ENCODE data around the gene AGAP1. TPM values are rescaled to one million over a fixed set of nuclear protein-coding genes. Genes with fewer than 3 reads are reported as not detected.

AGAP1 gene
- total RNA-seq, 1 donor from 2014 or later: 21.1 TPM

- Histone ChIP-seq H3K27me3 (no peaks in the 10 kb centered on the region), H3K4me3 (no peak overlapping the region), H3K4me1 (peaks cover 11% of the 10 kb centered on the region), H3K36me3 (no peaks in the 10 kb centered on the region), H3K9me3 (no peaks in the 10 kb centered on the region), H3K27ac (no peak overlapping the region)
- DNase-seq (ENCODE audit: extremely low spot score in 2 of 2): no peak
- TF ChIP-seq CTCF (IDR thresholded peaks at IDR 0.05): no peak
- TF ChIP-seq POLR2A (IDR thresholded peaks at IDR 0.05): no peak
- no peak for TF ChIP-seq POLR2AphosphoS5 (IDR thresholded peaks at IDR 0.05; ENCODE audit: insufficient read depth in 1 of 2, low read depth in 1 of 2)
- intact Hi-C loops (cut with DNase I): no loop called here
These were observed 576.4 kb downstream of the AGAP1 start for GRCh38 chr2:236070236-236070635.

- DNase-seq (ENCODE audit: extremely low spot score in 2 of 2): no peak
- intact Hi-C loops (cut with DNase I): no loop called here
- Histone ChIP-seq H3K9me3 (no peaks in the 10 kb centered on the region), H3K36me3 (no peaks in the 10 kb centered on the region), H3K27ac (no peak overlapping the region), H3K27me3 (no peaks in the 10 kb centered on the region), H3K4me1 (peaks cover 12% of the 10 kb centered on the region), H3K4me3 (no peak overlapping the region)
- TF ChIP-seq POLR2A (IDR thresholded peaks at IDR 0.05) (no peak), POLR2AphosphoS5 (IDR thresholded peaks at IDR 0.05; ENCODE audit: insufficient read depth in 1 of 2, low read depth in 1 of 2) (no peak), CTCF (IDR thresholded peaks at IDR 0.05) (no peak)
These were observed 579.4 kb downstream of the AGAP1 start for GRCh38 chr2:236073246-236073645.

- Histone ChIP-seq H3K27ac (no peak overlapping the region), H3K4me1 (peaks cover 18% of the 10 kb centered on the region), H3K9me3 (no peaks in the 10 kb centered on the region), H3K36me3 (no peaks in the 10 kb centered on the region), H3K27me3 (no peaks in the 10 kb centered on the region), H3K4me3 (no peak overlapping the region)
- TF ChIP-seq CTCF (IDR thresholded peaks at IDR 0.05) (no peak), POLR2AphosphoS5 (IDR thresholded peaks at IDR 0.05; ENCODE audit: insufficient read depth in 1 of 2, low read depth in 1 of 2) (no peak), POLR2A (IDR thresholded peaks at IDR 0.05) (no peak)
- no peak for DNase-seq (ENCODE audit: extremely low spot score in 2 of 2)
- intact Hi-C loops (cut with DNase I): no loop called here
These were observed 580.2 kb downstream of the AGAP1 start for GRCh38 chr2:236073867-236074655.

- Histone ChIP-seq H3K4me3 (no peak overlapping the region), H3K4me1 (peaks cover 18% of the 10 kb centered on the region), H3K27ac (no peak overlapping the region), H3K36me3 (no peaks in the 10 kb centered on the region), H3K9me3 (no peaks in the 10 kb centered on the region), H3K27me3 (no peaks in the 10 kb centered on the region)
- intact Hi-C loops (cut with DNase I): no loop called here
- TF ChIP-seq POLR2AphosphoS5 (IDR thresholded peaks at IDR 0.05; ENCODE audit: insufficient read depth in 1 of 2, low read depth in 1 of 2) (no peak), CTCF (IDR thresholded peaks at IDR 0.05) (no peak), POLR2A (IDR thresholded peaks at IDR 0.05) (no peak)
- DNase-seq (ENCODE audit: extremely low spot score in 2 of 2): no peak
These were observed 582.0 kb downstream of the AGAP1 start for GRCh38 chr2:236075802-236076201.

Measured in vagina (tissue), 2 donors.